Progenitor cell of endocrine pancreas (in vitro differentiated cells): ENCODE results near the gene SLC43A3. TPM values are rescaled to one million over a fixed set of nuclear protein-coding genes. Genes with fewer than 3 reads are reported as not detected.
"Not testable (repeated sequence)": the region's sequence is repeated elsewhere in the genome, so short reads cannot be mapped to it uniquely, and the experiment has no call there.

Experiments used
- DNase-seq: peaks from one replicate; pipeline ENCODE4 v3.0.0; 2021; ENCODE audit warnings: low spot score; ENCODE audit not compliant: unreplicated experiment
- H3K27ac Mint-ChIP-seq: 2 replicates; pipeline ENCODE4 v1.8.0; 2021; ENCODE audit warnings: mild to moderate bottlenecking, moderate library complexity, mixed read lengths
- H3K27me3 Mint-ChIP-seq: 2 replicates; pipeline ENCODE4 v1.8.0; 2021; ENCODE audit warnings: mixed read lengths
- H3K36me3 Mint-ChIP-seq: 2 replicates; pipeline ENCODE4 v1.8.0; 2022; ENCODE audit warnings: mixed read lengths; ENCODE audit not compliant: insufficient read depth
- H3K4me1 Mint-ChIP-seq: 2 replicates; pipeline ENCODE4 v1.8.0; 2021; ENCODE audit warnings: low read depth, mixed read lengths
- H3K4me3 Mint-ChIP-seq: 2 replicates; pipeline ENCODE4 v1.8.0; 2021; ENCODE audit warnings: low read depth, mild to moderate bottlenecking, moderate library complexity, mixed read lengths
- H3K9me3 Mint-ChIP-seq: 2 replicates; pipeline ENCODE4 v1.8.0; 2021; ENCODE audit warnings: low read depth, mixed read lengths
- total RNA-seq: library from RNA; stranded (reverse); gene quantifications from 2 replicates; pipeline ENCODE4 v1.2.1, GENCODE V29; 2021
- TF ChIP-seq, protein P1 (sequence below): fragments of 200-600 bp; sonication (generic); IDR thresholded peaks from one replicate; pipeline ENCODE4 v1.5.0; 2021; ENCODE audit warnings: antibody characterized with exemption, mild to moderate bottlenecking; ENCODE audit not compliant: unreplicated experiment

Gene SLC43A3
- total RNA-seq, 1 donor from 2014 or later = 24.6 TPM

DNA sequence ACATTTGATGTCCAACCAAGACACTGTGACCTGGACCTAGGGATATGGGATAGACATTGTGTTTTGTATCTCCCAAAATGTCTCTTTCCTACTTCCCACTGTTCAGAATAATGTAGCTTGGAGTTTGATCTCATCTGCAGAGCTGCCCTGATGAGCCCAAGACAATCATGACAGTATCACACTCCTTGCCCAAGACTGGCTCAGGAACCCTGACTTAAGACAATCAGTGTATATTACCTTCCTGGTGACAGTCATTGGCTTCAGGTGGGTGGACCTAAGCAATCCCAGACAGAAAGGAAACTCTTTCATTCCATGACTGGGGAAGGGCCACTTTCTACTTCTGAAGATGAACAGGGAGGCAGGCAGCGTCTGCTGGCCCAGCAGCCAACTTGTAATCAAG lies 19.1 kb upstream of the SLC43A3 start:
- H3K4me1 Mint-ChIP-seq = no peaks in the 10 kb centered on the region
- H3K9me3 Mint-ChIP-seq = no peaks in the 10 kb centered on the region
- no peak for DNase-seq
- H3K27ac Mint-ChIP-seq = no peak overlapping the region
- H3K4me3 Mint-ChIP-seq = no peak overlapping the region
- no peaks in the 10 kb centered on the region for H3K36me3 Mint-ChIP-seq
- peaks cover 6% of the 10 kb centered on the region for H3K27me3 Mint-ChIP-seq
- TF ChIP-seq, protein P1, sequence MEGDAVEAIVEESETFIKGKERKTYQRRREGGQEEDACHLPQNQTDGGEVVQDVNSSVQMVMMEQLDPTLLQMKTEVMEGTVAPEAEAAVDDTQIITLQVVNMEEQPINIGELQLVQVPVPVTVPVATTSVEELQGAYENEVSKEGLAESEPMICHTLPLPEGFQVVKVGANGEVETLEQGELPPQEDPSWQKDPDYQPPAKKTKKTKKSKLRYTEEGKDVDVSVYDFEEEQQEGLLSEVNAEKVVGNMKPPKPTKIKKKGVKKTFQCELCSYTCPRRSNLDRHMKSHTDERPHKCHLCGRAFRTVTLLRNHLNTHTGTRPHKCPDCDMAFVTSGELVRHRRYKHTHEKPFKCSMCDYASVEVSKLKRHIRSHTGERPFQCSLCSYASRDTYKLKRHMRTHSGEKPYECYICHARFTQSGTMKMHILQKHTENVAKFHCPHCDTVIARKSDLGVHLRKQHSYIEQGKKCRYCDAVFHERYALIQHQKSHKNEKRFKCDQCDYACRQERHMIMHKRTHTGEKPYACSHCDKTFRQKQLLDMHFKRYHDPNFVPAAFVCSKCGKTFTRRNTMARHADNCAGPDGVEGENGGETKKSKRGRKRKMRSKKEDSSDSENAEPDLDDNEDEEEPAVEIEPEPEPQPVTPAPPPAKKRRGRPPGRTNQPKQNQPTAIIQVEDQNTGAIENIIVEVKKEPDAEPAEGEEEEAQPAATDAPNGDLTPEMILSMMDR = no peak

DNA sequence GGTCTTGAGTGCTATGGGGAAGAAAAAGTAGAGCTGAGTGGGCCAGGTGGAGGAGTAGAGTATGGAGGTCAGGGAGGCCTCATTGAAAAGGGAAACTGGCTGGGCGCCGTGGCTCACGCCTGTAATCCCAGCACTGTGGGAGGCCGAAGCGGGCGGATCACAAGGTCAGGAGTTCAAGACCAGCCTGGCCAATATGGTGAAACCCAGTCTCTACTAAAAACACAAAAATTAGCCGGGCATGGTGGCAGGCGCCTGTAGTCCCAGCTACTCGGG lies 18.1 kb upstream of the SLC43A3 start:
- DNase-seq, H3K9me3 Mint-ChIP-seq, H3K27me3 Mint-ChIP-seq, H3K36me3 Mint-ChIP-seq, H3K4me1 Mint-ChIP-seq, H3K27ac Mint-ChIP-seq, H3K4me3 Mint-ChIP-seq: not testable (repeated sequence)

DNA sequence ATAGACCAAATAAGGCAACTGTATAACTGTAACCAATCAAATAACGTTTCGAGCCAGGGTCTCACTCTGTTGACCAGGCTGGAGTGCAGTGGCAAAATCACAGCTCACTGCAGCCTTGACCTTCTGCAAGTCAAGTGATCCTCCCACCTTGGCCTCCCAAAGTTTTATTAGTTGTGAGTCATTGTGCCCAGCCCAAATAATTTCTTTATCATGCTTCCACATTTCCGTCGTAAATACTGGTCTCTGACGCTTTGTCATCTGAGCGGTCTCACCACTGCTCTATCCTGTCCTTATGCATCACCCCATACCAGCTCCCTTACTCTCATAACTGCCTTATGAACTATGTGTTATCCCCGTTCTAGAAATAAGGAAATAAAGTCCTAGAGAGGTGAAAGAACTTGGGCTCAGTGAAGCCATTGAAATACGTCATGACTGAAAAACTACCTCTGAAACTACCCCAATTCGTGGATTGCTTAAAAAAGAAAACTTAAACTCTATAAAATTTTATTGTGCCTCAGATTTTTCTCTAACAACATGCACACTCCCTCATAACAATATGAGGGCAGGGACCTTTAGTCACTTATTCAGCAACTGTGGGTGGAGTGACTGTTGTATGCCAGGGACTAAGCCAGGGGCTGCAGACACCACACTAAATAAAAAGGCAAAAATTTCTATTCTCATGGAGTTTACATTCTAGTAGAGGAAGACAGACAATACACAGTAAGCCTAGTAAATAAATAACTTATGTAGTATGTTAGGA lies 17.6 kb upstream of the SLC43A3 start:
- H3K4me3 Mint-ChIP-seq = no peak overlapping the region
- H3K9me3 Mint-ChIP-seq = no peaks in the 10 kb centered on the region
- no peaks in the 10 kb centered on the region for H3K36me3 Mint-ChIP-seq
- peaks cover 1% of the 10 kb centered on the region for H3K4me1 Mint-ChIP-seq
- no peak for DNase-seq
- TF ChIP-seq, protein P1 = no peak
- H3K27ac Mint-ChIP-seq = no peak overlapping the region
- H3K27me3 Mint-ChIP-seq = peaks cover 6% of the 10 kb centered on the region

DNA sequence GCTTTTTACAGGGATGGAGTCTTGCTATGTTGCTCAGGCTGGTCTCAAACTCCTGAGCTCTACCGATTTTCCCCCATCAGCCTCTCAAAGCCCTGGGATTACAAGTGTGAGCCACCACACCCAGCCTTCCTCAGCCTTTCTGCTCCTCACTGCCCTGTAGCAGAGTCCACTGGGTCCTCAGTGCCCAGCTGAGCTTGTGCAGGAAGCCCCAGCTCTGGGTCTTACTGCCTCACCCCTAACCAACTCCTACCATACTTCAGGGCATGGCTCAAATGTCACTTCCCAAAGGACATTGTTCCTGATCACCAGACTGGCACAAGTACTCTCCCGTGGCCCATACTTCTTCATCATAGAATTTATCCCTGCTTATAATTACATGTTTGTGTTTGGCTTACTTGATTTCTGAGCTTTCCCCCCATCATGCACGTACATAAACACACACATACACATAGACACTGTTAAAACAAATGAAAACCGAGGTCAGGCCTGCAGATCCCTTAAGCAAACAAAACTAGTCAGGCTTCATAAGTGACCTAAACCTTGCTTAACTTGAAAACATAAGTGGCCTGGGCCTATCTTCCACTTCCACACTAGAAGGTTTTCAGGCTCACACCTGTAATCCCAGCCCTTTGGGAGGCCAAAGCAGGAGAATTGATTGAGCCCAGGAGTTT lies 14.0 kb upstream of the SLC43A3 start:
- H3K9me3 Mint-ChIP-seq = no peaks in the 10 kb centered on the region
- H3K36me3 Mint-ChIP-seq = no peaks in the 10 kb centered on the region
- H3K27ac Mint-ChIP-seq = no peak overlapping the region
- no peak overlapping the region for H3K4me3 Mint-ChIP-seq
- TF ChIP-seq, protein P1 = no peak
- peaks cover 4% of the 10 kb centered on the region for H3K4me1 Mint-ChIP-seq
- no peaks in the 10 kb centered on the region for H3K27me3 Mint-ChIP-seq
- DNase-seq = no peak

DNA sequence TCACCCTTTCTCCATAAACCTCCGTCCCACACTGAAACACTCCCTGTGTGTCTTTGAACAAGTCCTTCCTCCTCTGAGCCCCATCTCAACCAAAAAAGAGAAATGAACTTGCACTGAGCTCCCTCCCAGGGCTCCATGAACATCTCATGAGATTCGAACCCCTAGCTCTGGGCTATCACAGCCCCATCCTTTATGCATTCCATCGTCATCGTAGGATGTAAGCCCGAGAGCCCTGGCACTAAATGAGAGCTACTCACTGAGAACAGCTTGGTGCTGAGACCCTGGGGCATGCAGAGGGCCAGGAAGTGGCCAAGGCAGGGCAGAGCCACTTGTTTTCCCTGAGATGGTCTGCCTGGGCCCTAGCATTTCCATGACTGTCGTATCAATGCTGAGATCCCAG lies 12.9 kb upstream of the SLC43A3 start:
- H3K27ac Mint-ChIP-seq = no peak overlapping the region
- no peaks in the 10 kb centered on the region for H3K36me3 Mint-ChIP-seq
- TF ChIP-seq, protein P1 = no peak
- H3K4me3 Mint-ChIP-seq = no peak overlapping the region
- no peaks in the 10 kb centered on the region for H3K9me3 Mint-ChIP-seq
- H3K4me1 Mint-ChIP-seq = peaks cover 4% of the 10 kb centered on the region
- H3K27me3 Mint-ChIP-seq = peaks cover 3% of the 10 kb centered on the region
- no peak for DNase-seq
